NCI-H748 treated with DMSO at 0.1 percent for 48 hours (cell line): Measurements from ENCODE around the gene ARPC3.
"Not testable (repeated sequence)": the region's sequence is repeated elsewhere in the genome, so short reads cannot be mapped to it uniquely, and the experiment has no call there.

Source experiments
- DNase-seq: peaks from one replicate; lab custom pipeline; 2025; lab: John Stamatoyannopoulos, UW

ARPC3 gene

DNA sequence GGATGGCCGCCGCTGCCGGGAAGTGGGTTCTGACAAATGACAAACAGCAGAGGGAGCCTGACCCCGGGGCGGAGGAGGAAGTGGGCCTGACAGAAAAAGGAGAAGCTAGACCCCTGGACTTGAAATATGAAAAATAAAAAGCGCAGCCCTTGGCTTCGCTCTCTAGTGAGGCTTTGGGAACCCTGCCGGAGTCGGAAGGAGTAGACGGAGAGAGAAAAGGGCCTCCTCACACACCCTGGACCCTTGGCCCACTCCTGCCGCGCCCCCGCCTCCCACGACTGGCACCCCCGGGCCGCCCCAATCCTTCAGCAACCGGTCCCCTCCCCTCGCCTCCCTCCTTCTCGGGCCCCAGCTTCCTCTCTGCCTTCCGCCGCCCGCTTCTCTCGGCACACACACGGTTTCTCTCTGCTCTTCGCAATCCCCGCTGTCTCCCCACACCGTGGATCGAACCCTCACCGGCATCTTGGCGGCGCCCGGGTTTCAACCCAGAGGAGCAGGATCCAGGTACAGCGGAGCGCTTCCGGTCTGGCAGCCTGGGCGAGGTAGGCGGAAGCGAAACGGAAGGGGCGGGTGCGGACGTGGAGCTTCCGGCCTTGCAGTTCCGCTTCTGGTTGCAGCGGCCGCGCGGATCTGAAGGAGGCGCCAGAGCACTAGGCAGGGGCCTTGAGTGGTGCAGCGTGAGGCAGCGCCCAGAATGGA, at the start of gene ARPC3:
Gene ARPC3, minus strand, starts transcription at position 539 of the 699 bp plus-strand sequence. Its CDS starts 77 bp downstream, at position 462.
- DNase-seq: peak; percentile 94

DNA sequence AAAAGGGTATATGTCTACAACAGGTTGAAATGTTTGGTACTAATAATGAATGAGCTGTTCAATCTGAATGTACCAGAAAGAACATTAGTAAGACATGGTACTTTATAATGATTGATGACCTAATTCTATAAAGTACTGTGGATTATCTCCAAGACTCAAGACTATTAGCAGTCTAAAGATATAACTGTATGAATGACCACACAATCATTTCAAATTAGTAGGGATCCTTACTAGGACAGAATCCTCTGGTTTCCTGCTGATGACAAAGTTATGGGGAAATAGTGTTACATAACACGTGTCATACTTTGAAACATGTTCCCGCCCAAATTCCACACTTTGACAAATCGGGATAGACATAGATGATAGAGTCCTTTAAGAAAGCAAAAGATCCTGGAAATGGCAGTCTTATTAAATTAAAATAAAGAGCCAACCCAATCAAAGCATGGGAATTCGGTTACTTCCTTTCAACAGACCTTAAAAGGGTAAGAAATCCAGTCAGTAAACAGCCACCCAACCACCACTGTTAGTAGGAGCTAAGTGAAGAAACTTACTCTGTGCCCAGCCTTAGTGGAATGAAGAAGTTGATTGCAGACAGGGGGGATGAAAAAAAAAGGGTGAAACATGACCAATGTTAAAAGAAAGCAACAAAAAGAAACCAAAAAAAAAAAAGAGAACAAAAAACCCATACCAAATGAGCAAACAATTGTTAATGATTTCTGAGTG, 49.0 kb upstream of the ARPC3 start:
- DNase-seq: no peak

DNA sequence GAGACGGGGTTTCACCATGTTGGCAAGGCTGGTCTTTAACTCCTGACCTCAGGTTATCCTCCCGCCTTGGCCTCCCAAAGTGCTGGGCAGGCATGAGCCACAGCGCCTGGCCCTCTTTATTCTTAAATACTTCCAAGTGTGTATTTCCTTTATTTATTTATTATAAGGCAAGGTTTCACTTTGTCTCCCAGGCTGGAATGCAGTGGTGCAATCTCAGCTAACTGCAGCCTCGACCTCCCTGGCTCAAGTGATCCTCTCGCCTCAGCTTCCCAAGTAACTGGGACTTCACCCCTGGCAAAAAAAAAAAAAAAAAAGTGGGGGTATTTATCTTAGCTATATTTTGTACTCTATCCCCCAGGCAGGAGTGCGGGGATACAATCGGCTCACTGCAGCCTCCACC, 25.3 kb upstream of the ARPC3 start:
- DNase-seq: no peak

DNA sequence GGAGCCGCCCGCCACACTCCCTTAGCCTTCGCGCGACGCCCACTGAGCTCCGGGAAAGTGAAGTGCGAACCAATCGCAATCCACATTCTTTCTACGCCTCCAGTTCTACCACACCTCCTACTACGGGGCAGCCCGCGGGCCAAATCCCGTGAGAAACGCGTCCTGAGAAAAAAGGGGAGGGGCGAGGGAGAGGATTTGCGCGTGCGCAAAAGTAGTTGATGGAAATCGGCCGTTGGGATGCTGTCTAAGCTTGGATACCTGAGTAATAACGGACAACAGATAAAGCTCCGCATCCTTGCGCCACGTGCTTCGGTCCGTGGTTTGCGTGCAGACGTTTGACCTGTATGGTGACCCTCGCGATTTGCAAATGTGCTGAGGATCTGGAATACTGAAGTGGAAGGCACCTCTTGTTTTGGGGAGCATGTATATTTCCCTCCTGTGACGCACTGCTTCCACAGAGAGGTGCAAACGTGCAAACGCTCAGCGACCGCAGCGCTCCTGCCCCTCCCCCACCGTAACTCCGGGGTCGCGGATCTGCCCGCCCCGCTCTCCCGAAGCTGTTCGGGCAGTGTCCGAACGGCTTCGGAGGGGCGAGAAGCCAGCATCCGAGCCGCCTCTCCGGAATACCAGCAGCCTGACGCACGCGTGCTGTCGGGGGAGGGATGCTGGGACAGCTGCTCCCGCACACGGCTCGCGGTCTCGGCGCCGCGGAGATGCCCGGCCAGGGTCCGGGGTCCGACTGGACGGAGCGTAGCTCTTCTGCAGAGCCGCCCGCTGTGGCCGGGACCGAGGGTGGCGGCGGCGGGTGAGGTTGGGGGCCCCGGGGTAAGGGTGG, 18.3 kb upstream of the ARPC3 start, which contains the start of the genes FAM216A and GPN3:
Gene FAM216A, plus strand, starts transcription at position 632 of the 835 bp plus-strand sequence. Its CDS starts 31 bp downstream, at position 663.
Gene GPN3, minus strand, starts transcription at position 44 of the 835 bp plus-strand sequence. CDS start 54 bp downstream, outside the sequence.
- DNase-seq: peak; percentile 97

DNA sequence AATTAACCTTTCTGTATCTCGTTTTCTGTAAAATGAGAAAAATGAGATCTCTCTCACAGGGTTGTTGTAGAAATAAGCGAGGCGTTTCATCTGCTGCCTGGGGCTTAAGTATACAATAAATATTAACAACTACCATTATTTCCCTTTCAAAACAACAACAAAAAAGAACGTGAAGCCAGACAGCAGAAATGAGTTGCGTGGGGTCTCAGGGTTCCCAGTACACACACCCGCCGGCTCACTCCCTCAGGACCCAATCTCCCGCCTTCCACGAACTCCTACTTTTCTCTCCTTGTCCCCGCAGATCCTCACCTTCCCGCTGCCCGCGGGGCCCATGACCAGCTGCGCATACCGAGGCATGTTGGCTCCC, 17.7 kb upstream of the ARPC3 start:
- no peak for DNase-seq

DNA sequence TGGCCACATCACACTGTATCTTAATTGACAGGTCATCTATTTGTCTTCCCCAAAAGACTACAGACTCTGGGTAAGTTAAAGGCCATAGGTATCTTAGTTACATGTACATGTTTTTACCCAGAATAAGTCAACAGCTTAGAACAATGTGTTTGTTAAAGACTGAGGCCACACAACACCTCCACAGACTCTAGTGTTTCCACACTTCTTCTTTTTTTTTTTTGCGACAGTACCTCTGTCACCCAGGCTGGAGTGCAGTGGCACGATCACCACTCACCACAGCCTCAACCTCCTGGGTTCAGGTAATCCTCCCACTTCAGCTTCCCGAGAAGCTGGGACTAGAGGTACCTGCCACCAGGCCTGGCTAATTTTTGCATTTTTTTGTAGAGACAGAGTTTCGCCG, 16.7 kb upstream of the ARPC3 start:
- no peak for DNase-seq

DNA sequence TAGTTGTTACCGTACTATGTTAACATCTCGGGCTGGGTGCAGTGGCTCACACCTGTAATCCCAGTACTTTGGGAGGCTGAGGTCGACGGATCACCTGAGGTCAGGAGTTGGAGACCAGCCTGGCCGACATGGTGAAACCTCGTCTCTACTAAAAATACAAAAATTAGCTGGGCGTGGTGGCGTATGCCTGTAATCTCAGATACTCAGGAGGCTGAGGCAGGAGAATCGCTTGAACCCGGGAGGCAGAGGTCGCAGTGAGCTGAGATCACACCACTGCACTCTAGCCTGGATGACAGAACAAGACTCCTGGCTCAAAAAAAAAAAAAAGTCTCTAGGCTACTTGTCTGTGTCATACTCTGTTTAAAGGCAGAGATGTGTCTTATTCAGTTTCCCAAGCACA, 15.6 kb upstream of the ARPC3 start:
- not testable (repeated sequence) for DNase-seq

DNA sequence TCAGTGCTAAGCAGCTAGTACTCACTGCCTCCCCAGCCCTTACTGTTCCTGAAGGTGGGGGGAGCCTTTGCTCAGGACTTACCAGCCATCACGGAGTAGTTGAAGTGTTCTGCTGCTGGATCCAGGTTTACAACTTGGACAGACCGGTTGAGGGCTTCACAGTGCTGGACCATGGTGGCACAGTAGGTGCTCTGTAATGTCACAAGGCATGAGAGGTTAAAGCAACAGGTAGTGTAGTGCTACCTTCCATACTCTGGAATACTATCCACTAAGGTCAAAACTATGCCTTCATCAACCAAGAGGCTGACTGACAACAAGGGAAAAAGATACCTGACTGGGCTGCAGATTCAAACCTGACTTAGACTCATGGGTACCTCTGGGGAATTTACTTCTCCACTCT, 14.9 kb upstream of the ARPC3 start:
- DNase-seq: no peak

DNA sequence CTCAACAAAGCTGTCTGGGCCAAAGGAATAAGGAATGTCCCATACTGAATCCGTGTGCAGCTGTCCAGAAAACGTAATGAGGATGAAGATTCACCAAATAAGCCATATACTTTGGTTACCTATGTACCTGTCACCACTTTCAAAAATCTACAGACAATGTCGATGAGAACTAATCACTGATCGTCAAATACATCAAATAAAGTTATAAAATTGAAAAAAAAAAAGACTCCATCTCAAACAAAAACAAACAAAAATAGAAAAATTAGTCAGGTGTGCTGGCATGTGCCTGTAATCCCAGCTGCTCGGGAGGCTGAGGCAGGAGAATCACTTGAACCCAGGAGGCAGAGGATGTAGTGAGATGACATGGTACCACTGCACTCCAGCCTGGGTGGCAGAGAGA, 11.1 kb upstream of the ARPC3 start:
- DNase-seq: not testable (repeated sequence)

DNA sequence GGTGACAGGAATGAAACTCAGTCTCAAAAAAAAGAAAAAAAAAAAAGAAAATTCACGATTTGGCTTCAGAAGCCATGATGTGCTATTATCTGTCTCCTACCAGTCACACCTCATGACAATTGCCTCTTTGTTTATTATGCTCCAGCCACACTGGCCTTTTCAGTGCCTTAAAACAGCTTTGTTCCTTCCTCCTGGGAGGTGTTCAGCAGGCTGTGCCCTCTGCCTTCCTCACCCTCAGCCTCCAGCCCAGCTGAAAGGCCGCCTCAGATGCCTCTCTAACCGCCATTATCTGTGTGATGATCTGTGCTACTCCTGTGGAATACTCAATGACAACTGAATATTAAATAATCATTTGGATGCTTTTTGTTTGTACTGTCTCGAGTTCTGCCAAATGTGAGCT, 8.6 kb upstream of the ARPC3 start:
- no peak for DNase-seq

DNA sequence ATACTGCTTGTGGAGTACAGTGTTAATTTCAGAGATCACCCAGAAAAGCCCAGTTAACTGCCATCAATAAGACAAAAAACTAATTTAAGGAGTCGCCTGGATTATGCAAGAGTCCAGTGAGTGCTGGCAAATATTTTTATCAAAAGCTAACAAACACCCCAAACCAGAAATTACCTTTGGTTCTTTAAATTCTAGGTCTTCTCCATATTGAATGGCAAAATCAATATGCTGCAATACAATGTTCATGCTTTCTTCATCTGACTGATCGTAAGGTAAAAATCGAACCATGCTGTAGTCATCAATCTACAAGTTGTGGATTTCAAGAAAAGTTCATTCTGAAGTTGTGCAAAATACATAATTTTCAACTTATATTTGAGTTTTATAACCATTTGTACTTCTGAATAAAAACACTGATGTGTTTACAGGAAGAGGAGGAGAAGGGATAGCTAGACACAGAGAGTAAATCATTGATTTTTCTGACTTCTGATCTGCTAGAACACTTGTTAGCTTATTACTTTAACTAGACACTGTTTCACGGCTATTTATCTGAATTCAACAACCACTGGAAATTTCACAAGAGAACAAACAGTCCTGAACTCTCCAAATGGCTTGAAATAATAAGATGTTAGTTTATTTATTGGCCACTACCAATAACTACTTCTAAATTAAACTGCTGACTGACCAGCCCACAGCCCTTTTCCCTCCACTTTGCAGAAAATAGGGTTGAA, 3.6 kb upstream of the ARPC3 start:
- DNase-seq: no peak

DNA sequence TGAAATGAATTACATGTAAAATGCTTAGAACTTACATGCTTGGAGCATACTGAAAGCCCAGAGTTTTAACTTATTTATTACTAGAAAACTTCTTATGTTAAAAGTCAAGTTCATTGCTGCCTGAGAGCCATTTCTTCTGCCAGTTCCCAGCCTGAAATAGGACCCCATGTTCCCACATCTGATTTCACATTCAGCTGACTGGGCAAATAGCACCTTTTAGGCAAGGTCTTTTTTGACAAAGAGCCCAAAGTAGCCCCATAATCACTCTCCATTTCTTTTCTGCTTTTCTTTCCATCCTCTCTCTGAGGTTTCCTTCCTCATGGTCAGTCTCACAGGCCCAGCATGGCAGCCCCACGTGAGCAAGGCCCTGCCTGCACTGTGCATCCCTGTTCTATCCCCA, 1.1 kb upstream of the ARPC3 start:
- DNase-seq: no peak

DNA sequence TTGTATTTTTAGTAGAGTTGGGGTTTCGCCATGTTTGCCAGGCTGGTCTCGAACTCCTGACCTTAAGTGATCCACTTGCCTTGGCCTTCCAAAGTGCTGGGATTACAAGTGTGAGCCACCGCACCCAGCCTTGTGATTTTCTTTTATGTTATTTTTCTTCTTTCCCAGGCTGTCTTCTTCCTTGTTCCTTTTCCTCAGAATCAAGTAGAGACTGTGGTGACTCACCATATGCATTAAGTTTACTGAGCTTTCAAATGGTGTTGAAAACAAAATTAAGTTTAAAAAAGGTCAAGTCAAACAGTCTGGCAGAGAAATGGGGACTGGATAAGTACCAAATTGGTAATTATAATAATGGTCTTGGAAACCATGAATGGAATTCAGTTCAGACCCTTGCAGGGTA, 5.7 kb downstream of the ARPC3 start:
- no peak for DNase-seq

DNA sequence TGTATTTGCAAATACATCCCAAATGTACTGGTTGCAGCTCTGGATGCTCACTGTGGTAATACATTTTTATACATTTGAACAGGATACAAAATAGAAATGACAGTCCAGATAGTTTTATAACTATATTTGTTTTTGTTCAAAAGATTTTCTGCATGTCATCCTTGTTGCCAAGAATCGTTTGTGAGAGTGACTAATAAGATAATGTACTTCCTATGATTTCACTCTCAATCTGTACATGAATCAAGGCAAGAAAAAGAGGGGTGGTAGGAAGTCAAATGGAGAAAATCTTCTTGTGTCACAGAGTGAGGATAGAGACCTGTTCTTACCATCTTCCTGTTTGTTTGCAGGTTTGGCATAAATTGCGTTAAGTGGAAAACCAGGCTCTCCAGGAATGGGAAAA, 13.9 kb downstream of the ARPC3 start:
- no peak for DNase-seq

DNA sequence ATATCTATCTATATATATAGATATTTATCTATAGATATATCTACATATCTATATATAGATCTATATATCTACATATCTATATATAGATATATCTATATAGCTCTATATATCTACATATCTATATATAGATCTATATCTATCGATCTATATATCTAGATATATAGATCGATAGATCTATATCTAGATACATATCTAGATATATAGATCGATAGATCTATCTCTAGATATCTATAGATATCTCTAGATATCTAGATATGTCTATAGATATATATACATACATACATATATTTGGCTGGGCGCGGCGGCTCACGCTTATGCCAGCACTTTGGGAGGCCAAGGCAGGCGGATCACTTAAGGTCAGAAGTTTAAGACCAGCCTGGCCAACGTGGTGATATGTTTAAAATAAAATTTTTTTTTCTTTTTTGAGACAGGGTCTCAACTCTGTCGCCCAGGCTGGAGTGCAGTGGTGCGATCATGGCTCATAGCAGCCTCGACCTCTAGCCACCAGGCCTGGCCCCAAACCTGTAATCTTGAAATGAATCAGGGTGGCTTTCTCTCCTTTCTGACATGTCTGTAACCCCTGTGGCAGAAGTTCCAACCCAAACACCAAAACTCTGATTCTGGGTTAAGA, 18.1 kb downstream of the ARPC3 start:
- no peak for DNase-seq

DNA sequence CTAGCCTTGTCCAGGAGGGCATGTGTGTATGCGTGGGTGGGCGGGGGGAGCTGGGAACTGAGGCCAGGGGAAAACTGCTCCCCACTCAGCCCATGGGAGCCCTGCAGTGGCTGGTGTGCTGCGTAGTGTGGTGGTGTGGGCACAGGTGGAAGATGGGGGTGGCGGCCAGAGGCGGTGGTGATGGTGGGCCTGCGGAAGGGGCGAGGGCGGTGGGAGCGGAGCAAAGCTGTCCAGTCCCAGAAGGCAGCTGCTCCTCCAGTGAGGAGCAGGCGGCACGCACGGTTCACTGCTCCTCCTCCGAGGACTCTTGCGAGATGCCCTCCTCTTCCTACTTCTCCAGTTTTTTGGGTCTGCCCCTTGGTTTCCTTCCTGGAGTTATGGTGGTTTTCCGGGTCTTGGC, 20.5 kb downstream of the ARPC3 start:
- DNase-seq: not testable (repeated sequence)

DNA sequence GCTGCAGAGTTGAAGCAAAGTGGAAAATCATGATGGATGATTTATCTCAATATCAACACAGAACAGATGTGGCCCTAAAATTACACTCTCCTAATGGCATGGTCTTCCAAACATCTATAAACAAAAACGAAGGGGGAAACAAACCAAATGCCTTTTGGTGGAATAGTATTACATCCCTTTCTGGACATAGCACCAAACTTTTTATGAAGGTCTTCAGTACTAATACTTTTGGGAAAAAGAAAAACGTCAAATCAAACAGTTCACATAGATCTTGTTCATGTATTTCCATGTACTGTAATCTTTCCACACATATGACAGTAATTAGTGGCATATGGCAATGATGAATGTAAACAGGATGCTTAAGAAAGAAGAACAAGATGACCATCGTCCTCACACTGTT, 23.7 kb downstream of the ARPC3 start:
- DNase-seq: no peak

DNA sequence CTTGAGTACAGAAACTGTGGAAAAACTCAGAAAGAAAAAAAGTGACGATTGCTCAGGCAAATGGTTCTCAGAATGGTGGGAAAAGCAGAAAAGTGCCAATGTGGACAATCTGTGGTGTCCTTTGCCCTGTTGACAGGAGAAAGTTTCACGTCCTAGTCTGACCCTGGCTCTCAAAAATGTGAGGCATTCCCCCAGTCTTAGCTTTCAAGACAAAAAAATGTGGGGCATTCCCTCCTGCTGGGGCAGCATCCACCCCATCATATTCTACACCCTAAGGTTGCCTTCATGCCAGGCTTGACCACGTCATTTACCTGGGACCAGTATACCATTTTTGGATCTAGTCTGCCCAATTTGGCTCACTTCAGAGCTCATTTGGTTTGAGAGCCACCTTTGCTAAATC, 25.9 kb downstream of the ARPC3 start:
- no peak for DNase-seq

DNA sequence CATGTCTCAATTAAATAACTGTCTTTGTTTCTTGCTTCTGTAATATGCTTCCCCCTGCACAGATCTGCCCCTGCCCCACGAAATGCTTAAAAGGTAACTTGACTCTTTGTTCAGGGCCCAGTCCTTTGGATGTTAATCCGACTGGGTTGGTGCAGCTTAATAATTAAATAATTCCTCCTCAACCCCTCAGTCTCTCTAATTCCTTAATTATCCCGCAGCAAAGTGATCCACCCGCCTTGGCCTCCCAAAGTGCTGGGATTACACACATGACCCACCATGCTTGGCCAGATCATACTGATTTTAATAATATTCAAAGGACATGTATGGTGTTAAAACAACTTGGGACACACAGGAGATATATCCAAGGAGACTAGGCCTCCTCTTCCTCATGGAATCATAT, 28.4 kb downstream of the ARPC3 start:
- no peak for DNase-seq

DNA sequence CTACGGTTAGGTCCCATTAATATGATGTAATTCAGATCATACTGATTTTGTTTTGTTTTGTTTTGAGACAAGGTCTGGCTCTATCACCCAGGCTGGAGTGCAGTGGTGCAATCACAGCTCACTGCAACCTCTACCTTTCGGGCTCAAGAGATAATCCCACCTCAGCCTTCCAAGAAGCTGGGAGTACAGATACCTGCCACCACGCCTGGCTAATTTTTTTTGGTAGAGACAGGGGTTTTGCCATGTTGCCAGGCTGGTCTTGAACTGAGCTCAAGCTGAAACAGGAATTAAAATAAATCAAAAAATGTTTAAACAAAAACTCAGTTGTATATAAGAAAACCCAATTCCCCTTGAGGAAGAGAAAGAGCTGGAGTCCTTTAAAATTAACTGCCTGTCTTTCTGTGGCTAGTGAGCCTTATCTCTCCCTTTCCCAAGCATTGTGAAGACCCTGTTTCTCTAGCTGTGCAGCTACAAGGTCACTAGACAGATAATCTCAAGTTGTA, 28.9 kb downstream of the ARPC3 start:
- DNase-seq: no peak

DNA sequence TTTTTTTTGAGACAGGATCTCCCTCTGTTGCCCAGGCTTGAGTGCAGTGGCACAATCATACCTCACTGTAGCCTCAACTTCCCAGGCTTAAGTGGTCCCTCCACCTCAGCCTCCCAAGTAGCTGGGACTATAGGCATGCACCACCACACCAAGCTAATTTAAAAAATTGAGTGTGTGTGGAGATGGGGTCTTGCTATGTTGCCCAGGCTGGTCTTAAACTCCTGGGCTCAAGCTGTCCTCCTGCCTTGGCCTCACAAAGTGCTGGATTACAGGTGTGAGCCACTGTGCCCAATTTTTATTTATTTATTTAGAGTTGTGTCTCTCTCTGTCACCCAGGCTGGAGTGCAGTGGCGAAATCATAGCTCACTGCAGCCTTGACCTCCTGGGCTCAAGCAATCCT, 29.5 kb downstream of the ARPC3 start:
- not testable (repeated sequence) for DNase-seq
